HG03442 (cell line): ENCODE measurements around the gene SOX18.
A peak's percentile ranks its signal among the peaks of the same experiment; 100 is the strongest.

Experiments
- ATAC-seq: cut with Tn5 transposase; IDR thresholded peaks from one replicate; pipeline ENCODE4 v1.9.1; 2021; ENCODE audit warnings: mild to moderate bottlenecking, moderate library complexity; ENCODE audit not compliant: unreplicated experiment

The SOX18 gene

GRCh38 chr20:64080813-64081623, 31.6 kb upstream of the SOX18 start:
- ATAC-seq = no peak

DNA sequence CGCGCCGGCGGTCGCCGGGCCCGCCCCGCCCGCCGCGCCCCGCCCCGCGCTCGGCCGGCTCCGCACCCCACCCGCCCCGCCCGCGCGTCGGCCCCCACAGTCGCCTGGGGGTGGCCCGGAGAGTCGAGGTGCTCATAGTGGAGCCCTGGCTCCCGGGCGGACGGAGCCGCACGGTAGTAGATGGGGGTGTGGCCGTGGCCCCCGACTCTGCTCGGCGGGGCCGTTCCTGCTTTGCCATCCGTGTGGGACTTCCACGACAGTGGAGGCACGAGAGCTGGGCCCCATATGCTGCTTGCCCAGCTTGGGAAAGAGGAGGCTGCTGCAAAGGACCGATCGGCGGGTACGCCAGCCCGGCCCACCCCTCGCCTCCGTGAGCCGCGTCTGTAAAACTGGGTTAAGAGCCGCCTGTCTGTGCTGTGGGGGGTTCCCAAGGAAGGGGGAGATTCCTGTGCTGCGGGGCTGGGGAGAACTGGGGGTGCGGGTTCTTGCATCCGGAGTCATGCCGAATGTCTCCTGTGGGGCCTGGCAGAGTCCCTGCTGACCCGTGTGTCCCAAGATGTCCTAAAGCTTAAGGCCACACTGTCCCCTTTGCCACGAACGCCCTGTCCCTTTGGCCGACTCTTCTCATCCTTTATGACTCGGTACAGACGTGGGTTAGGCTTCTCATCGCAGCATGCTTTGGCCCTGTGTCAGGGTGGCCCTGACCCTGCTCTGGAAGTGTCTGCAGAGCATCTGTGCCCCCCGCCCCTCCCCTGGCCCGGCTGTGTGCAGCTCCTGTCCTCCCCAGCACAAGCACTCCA, 30.8 kb upstream of the SOX18 start, which contains the start of gene OPRL1:
OPRL1 (plus strand) TSS at position 70 of the 800 bp plus-strand sequence. CDS start 12,639 bp downstream, outside the sequence.
- ATAC-seq = no peak

DNA sequence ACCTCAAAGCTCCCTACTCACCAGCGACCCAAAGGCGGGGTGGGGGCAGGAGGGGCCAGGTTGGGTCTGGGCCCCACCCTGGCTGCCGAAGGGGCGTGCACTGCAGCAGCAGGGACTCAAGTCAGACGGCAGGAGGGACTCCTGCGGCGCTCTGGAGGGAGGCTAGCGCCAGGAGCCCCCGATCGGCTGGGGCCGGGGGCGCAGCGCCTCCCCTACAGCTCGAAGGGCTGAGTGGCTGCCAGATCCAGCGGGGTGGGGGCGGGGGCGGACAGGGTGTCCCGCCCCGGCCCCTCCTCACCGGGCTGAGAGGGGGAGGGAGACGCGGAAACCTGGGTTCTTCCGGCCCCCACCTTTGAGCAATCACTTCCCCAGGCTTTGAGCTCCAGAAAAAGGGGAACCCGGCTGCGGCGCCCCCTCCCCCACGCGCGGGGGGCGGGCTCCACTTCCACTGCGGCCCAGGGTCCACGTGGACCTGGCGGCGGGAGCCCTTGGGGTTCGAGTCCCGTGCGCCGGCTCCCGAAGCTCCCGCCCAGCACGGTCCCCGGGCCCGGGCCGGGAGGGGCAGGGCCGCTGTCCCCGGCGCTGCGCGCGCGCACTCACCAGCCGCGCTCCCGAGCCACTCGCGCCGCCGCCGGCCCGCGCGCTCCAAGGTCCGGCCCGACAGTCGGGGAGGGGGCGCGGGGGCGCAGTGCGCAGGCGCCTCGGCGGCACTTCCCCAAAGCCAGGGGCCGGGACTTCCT, 30.0 kb upstream of the SOX18 start, which contains the start of gene RGS19:
RGS19 (minus strand) TSS at position 246 of the 740 bp plus-strand sequence. CDS start 2,632 bp downstream, outside the sequence.
- peak; percentile 39 for ATAC-seq

DNA sequence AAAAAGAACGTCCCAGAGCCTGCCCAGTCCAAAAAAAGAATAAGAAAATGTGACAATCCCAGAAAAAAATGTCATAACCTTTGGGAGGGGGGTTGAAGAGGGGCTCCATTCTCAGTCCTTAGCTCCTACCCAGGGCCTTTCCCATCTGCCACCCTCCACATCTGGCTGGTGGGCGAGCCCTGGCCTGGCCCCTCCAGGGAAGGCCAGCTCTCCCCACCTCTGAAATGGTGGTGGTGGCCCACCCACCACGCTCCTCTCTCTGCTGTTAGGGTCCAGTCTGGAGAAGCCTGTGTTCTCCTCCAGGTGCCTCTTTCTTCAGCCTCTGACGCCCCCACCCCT, 29.5 kb upstream of the SOX18 start:
- ATAC-seq = no peak

- no peak for ATAC-seq
Measured at GRCh38 chr20:64077876-64078551, 28.6 kb upstream of the SOX18 start.

GRCh38 chr20:64077541-64077875, 28.1 kb upstream of the SOX18 start:
- ATAC-seq = no peak

GRCh38 chr20:64077094-64077493, 27.7 kb upstream of the SOX18 start:
- no peak for ATAC-seq

GRCh38 chr20:64076061-64076997, 26.9 kb upstream of the SOX18 start:
- no peak for ATAC-seq

- no peak for ATAC-seq
Measured at GRCh38 chr20:64075556-64075955, 26.1 kb upstream of the SOX18 start.

DNA sequence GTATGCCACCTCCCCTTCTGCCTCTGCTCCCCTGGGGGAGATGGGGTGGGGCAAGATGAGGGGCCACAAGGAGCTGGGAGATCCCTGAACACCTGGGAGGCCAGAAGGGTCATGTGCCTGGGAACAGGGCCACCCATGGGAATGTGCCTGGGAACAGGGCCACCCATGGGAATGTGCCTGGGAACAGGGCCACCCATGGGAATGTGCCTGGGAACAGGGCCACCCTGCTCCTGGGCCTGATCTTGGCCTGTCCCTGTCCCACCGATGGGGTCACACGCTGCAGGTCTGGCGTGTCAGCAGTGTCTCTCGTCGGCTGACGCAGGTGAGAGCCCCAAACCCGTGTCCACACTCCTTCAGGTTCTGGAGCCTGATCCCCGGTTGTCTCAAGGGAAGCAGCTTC, 25.5 kb upstream of the SOX18 start:
- ATAC-seq = no peak

- no peak for ATAC-seq
Measured at GRCh38 chr20:64074184-64074789, 24.8 kb upstream of the SOX18 start.

GRCh38 chr20:64073476-64074183, 24.2 kb upstream of the SOX18 start:
- no peak for ATAC-seq

DNA sequence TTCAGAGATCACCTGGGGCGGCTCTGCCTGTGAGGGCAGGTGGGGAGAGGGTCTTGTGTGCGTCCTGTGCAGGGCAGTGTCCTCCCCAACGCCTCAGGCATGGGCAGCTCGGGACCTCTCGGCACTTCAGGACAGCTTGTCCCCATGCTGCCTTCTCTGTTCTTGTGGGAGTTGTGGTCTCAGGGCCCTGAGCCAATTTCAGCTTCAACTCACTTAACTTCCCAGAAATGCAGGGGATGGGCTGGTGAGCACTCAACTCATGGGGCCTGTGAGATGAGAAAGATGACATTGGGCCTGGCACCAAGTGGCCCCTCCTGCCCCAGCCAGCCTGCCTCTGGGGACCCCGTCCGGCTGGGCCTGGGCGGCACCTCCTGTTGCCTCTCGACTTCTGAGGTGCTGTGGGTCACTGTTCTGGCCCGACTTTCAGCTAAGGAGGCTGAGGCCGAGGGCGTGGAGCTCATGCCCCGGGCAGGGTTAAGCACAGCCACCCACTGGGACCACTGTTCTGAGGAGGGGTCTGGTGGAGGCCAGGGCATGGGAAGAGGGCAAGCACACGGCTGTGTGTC, 23.1 kb upstream of the SOX18 start:
- ATAC-seq = no peak

GRCh38 chr20:64071341-64072332, 22.2 kb upstream of the SOX18 start:
- no peak for ATAC-seq

GRCh38 chr20:64070244-64070993, 21.0 kb upstream of the SOX18 start:
- no peak for ATAC-seq

GRCh38 chr20:64069614-64070243, 20.3 kb upstream of the SOX18 start:
- ATAC-seq = no peak
